ENCODE data around the gene MAGI2. TPM values are rescaled to one million over a fixed set of nuclear protein-coding genes. Genes with fewer than 3 reads are reported as not detected.

Gene MAGI2
- total and polyA plus RNA-seq, 8 donors, result 1.3 to 4.0 (median 2.0) TPM

GRCh38 chr7:79142706-79143105 is 310.8 kb downstream of the MAGI2 start:
- 63 to 86% methylated on average over 3 of the region's 3 CpGs for WGBS, 2 donors
- no peak overlapping the region for H3K4me3 ChIP-seq
- no peaks in the 10 kb centered on the region for H3K27me3 ChIP-seq
- DNase-seq, result no peak
- H3K4me1 ChIP-seq, result no peaks in the 10 kb centered on the region
- TF ChIP-seq CTCF (IDR thresholded peaks at IDR 0.05), result no peak
- ATAC-seq, result no peak
- no peak for FAIRE-seq
- intact Hi-C loops (cut with DNase I), result no loop called here
- H3K27ac ChIP-seq, result no peak overlapping the region
- H3K36me3 ChIP-seq, result no peaks in the 10 kb centered on the region
- H3K9me3 ChIP-seq, result no peaks in the 10 kb centered on the region

- intact Hi-C loops (cut with DNase I), result no loop called here
- FAIRE-seq, result no peak
- Histone ChIP-seq H3K4me3 (no peak overlapping the region), H3K36me3 (no peaks in the 10 kb centered on the region), H3K4me1 (no peaks in the 10 kb centered on the region), H3K9me3 (no peaks in the 10 kb centered on the region), H3K27ac (no peak overlapping the region), H3K27me3 (no peaks in the 10 kb centered on the region)
- 31 to 47% methylated on average over 1 of the region's 1 CpG for WGBS, 2 donors
- no peak for ATAC-seq
- no peak for TF ChIP-seq CTCF (IDR thresholded peaks at IDR 0.05)
- DNase-seq, result no peak
Measured at GRCh38 chr7:79141252-79141651, 312.2 kb downstream of the MAGI2 start.

- ATAC-seq (no peak), DNase-seq (no peak), FAIRE-seq (no peak)
- TF ChIP-seq CTCF (IDR thresholded peaks at IDR 0.05), result no peak
- Histone ChIP-seq H3K4me3 (no peak overlapping the region), H3K9me3 (no peaks in the 10 kb centered on the region), H3K27me3 (no peaks in the 10 kb centered on the region), H3K27ac (no peak overlapping the region), H3K4me1 (no peaks in the 10 kb centered on the region), H3K36me3 (no peaks in the 10 kb centered on the region)
- intact Hi-C loops (cut with DNase I), result no loop called here
- WGBS, 2 donors, result 85 to 89% methylated on average over 3 of the region's 3 CpGs
Measured at GRCh38 chr7:79137942-79138341, 315.5 kb downstream of the MAGI2 start.

- TF ChIP-seq CTCF (IDR thresholded peaks at IDR 0.05), result no peak
- WGBS, 2 donors, result 80 to 85% methylated on average over 4 of the region's 4 CpGs
- Histone ChIP-seq H3K9me3 (no peaks in the 10 kb centered on the region), H3K36me3 (no peaks in the 10 kb centered on the region), H3K27ac (no peak overlapping the region), H3K4me3 (no peak overlapping the region), H3K4me1 (no peaks in the 10 kb centered on the region), H3K27me3 (no peaks in the 10 kb centered on the region)
- no peak for DNase-seq
- intact Hi-C loops (cut with DNase I), result no loop called here
- no peak for FAIRE-seq
- no peak for ATAC-seq
Measured at GRCh38 chr7:79132844-79133451, 320.5 kb downstream of the MAGI2 start.

- no peaks in the 10 kb centered on the region for H3K27me3 ChIP-seq
- H3K4me1 ChIP-seq, result no peaks in the 10 kb centered on the region
- no peak overlapping the region for H3K4me3 ChIP-seq
- intact Hi-C loops (cut with DNase I), result no loop called here
- FAIRE-seq, result no peak
- no peaks in the 10 kb centered on the region for H3K9me3 ChIP-seq
- H3K27ac ChIP-seq, result no peak overlapping the region
- WGBS, 2 donors, result 80 to 92% methylated on average over 1 of the region's 1 CpG
- DNase-seq, result no peak
- no peaks in the 10 kb centered on the region for H3K36me3 ChIP-seq
- no peak for TF ChIP-seq CTCF (IDR thresholded peaks at IDR 0.05)
- no peak for ATAC-seq
Measured at GRCh38 chr7:79130715-79131114, 322.8 kb downstream of the MAGI2 start.

All from pancreas (tissue), 10 donors.